Measurements from ENCODE around the gene ACIN1. TPM values are rescaled to one million over a fixed set of nuclear protein-coding genes. Genes with fewer than 3 reads are reported as not detected.
"Not testable (repeated sequence)": the region's sequence is repeated elsewhere in the genome, so short reads cannot be mapped to it uniquely, and the experiment has no call there.

The ACIN1 gene
- total RNA-seq, 1 donor from 2014 or later, result 210 TPM

DNA sequence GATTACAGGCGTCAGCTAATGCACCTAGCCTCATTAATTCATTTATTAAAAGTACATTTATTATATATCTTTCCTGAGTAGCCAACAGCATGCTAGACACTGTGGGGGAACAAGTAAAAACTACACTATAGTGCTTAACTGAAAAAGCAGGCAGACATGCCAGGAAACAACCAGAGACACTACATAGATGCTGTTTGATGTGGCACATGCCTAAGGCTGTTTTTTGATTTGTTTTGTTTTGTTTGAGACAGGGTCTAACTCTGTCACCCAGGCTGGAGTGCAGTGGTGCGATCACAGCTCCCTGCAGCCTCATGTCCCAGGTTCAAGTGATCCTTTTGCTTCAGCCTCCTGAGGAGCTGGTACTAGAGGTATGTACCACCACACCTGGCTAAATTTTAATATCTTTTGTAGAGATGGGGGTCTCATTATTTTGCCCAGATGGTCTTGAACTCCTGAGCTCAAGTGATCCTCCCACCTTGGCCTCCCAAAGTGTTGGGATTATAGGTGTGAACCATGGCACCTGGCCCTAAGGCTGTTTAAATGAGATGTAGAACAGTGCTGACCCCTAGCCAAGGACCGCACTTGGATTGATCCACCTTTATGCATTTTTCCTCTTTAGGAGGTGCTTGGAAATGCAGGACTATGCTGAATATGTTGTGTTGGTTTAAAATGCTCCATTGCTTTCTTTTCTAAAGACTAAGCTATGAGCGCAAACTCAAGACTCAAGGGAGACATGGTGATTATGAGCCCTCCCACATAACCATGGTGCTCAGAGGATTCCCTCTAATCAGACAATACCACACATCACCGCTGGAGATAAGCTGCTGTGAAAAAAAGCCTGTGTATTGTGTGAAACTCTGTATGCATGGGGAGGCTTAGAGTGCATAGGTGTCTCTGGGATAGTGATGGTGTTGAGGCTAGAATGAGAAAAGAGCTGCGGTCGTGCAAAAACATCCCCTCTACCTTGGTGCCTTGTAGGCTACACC is 74.5 kb downstream of the ACIN1 start:
- intact Hi-C loops (cut with micrococcal nuclease), result no loop called here

DNA sequence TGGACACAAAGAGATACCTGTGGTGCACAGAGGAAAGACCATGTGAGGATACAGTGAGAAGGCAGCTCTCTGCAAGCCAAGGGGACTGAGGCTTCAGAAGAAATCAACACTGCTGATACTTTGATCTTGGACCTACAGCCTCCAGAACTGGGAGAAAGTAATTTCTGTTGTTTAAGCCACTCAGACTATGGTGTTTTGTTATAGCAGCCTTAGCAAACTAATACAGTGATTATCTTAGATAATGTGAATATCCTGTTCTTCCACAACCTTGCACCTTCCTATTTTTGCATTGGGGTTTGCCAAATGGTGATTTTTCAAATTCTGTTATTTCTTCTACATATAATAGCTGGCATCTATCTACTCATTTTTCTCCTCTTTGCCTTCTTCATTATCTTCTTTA is 76.8 kb downstream of the ACIN1 start:
- intact Hi-C loops (cut with micrococcal nuclease), result no loop called here

DNA sequence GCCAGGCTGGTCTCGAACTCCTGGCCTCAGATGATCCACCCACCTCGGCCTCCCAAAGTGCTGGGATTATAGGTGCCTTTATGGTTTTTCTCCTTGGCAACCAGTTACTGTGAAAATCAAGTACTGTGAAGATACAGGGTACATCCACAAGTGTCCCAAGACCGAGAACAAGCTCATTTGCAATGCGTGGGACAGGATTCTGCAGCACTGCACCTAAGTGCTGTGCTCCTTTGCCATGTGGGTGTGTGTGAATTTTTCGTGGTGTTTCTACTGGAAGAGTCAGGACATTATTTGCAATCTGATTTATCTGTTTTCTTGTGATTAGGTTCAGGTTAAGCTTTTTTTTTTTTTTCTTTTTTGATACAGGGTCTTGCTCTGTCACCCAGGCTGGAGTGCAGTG is 77.8 kb downstream of the ACIN1 start:
- intact Hi-C loops (cut with micrococcal nuclease), result no loop called here

DNA sequence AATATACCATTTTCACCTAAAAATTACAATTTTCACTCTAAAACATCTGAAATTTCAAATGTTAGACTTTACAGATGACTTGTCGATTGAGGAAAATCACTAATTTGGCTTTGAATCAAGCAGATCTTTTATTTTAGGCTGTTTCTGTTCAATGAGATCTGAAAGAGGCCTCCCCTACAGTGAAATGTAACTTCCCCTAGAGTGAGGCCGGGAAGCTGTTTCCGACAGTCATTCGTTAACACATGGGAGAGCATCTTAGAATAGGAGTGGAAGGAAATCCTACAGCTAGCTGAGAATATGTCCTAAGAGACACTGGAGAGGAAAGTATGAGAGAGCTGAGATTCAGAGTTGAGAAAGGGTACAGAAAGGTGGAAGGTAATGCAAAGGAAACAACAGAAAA is 79.3 kb downstream of the ACIN1 start:
- intact Hi-C loops (cut with micrococcal nuclease), result no loop called here

GRCh38 chr14:23013749-23014054 is 81.2 kb downstream of the ACIN1 start:
- intact Hi-C loops (cut with micrococcal nuclease), result not testable (repeated sequence)

- intact Hi-C loops (cut with micrococcal nuclease), result no loop called here
These were observed 81.7 kb downstream of the ACIN1 start for GRCh38 chr14:23013054-23013748.

GRCh38 chr14:23009939-23010726 is 84.8 kb downstream of the ACIN1 start, which contains the start of gene C14orf93:
TSS of gene C14orf93 (minus strand) at chr14:23010143. CDS start at chr14:22999023, 11,120 bp downstream.
- intact Hi-C loops (cut with micrococcal nuclease), result loop anchor here (5.0 to 10.0 kb wide), 2 partner anchors 93 to 295 kb away; partner anchors contain the start of genes BCL2L2, PPP1R3E and RBM23

GRCh38 chr14:23009483-23009938 is 85.4 kb downstream of the ACIN1 start:
- intact Hi-C loops (cut with micrococcal nuclease), result loop anchor here (5.0 to 10.0 kb wide), 2 partner anchors 92 to 295 kb away; partner anchors contain the start of genes BCL2L2, PPP1R3E and RBM23

- intact Hi-C loops (cut with micrococcal nuclease), result loop anchor here (5.0 to 10.0 kb wide), 2 partner anchors 92 to 296 kb away; partner anchors contain the start of genes BCL2L2, PPP1R3E and RBM23
These were observed 86.1 kb downstream of the ACIN1 start for GRCh38 chr14:23008831-23009230.

Other genes with a start within 250 kb of the ACIN1 start
- gene LRP10, start 223.4 kb downstream of the ACIN1 start, total RNA-seq, result 51.0 and 52.5 TPM in 2 replicates
- gene REM2, start 211.9 kb downstream of the ACIN1 start, total RNA-seq, result 0.34 and 0.48 TPM in 2 replicates
- gene RBM23, start 176.0 kb downstream of the ACIN1 start, total RNA-seq, result 84.7 and 88.9 TPM in 2 replicates
- gene PRMT5, start 165.8 kb downstream of the ACIN1 start, total RNA-seq, result 78.8 and 86.6 TPM in 2 replicates
- 54.4 and 60.0 TPM in 2 replicates for gene HAUS4, start 138.0 kb downstream of the ACIN1 start, total RNA-seq
- gene AJUBA, start 112.6 kb downstream of the ACIN1 start, total RNA-seq, result 0.66 and 0.91 TPM in 2 replicates
- gene C14orf93, start 85.0 kb downstream of the ACIN1 start, total RNA-seq, result 9.1 and 10.2 TPM in 2 replicates
- 70.8 and 72.4 TPM in 2 replicates for gene PSMB5, start 60.2 kb downstream of the ACIN1 start, total RNA-seq
- gene PSMB11, start 52.9 kb downstream of the ACIN1 start, total RNA-seq, result not detected in 2 replicates
- gene CDH24, start 37.6 kb downstream of the ACIN1 start, total RNA-seq, result 2.6 and 3.0 TPM in 2 replicates
- 41.2 and 44.4 TPM in 2 replicates for gene C14orf119, start 369 bp upstream of the ACIN1 start, total RNA-seq
- gene CIROP, start 9.9 kb upstream of the ACIN1 start, total RNA-seq, result not detected in 2 replicates
- gene CEBPE, start 24.1 kb upstream of the ACIN1 start, total RNA-seq, result 0.09 TPM in 1 of 2 replicates, not detected in the other
- gene SLC7A8, start 88.5 kb upstream of the ACIN1 start, total RNA-seq, result 1.0 and 2.0 TPM in 2 replicates
- not detected in 2 replicates for gene RNF212B, start 142.8 kb upstream of the ACIN1 start, total RNA-seq
- 10.3 and 10.9 TPM in 2 replicates for gene HOMEZ, start 191.0 kb upstream of the ACIN1 start, total RNA-seq
- 26.3 and 26.5 TPM in 2 replicates for gene PPP1R3E, start 207.7 kb upstream of the ACIN1 start, total RNA-seq
- 6.4 and 8.5 TPM in 2 replicates for gene BCL2L2, start 211.7 kb upstream of the ACIN1 start, total RNA-seq
- gene PABPN1, start 226.3 kb upstream of the ACIN1 start, total RNA-seq, result 195 and 196 TPM in 2 replicates